ENCODE results near the gene ARHGAP40.

DNA sequence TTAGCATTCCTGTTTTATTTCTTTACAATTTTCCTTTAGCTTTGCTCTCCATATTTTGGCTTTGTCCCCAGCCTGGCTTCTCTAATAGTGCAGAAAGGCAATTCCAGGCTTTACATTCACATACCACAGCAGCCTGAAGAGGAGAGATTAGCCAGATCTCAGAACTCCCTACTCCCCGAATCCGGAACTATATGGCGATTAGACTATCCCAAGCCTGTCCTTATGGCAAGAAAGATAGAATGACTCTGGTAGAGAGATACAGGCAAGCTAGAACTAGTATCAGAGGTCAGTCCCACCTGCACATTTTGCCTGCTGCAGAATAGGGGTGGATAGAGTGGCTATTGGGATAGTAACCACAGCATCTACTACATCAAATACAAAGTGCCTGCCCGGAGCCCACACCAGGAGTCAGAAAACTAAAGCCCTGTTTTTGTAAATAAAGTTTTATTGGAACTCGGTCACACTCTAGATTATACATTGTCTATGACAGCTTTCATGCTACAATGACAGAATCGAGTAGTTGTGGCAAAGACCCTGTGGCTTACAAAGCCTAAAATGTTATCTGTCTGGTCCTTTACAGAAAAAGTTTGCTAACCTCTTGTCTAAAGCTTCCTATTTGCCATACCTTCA, 37.7 kb upstream of the ARHGAP40 start:
- TF ChIP-seq ZNF274 (IDR thresholded peaks at IDR 0.05; ENCODE audit: low read depth, low read length), result no peak
- TF ChIP-seq SUZ12 (IDR thresholded peaks at IDR 0.05; ENCODE audit: extremely low read depth, insufficient read depth, insufficient read length), result no peak
- no peak for TF ChIP-seq YY1 (IDR thresholded peaks at IDR 0.05; ENCODE audit: insufficient read depth, insufficient read length)
